Measurements from ENCODE around the gene TEX26. TPM values are rescaled to one million over a fixed set of nuclear protein-coding genes. Genes with fewer than 3 reads are reported as not detected.
A peak's percentile ranks its signal among the peaks of the same experiment; 100 is the strongest.
"Not testable (repeated sequence)": the region's sequence is repeated elsewhere in the genome, so short reads cannot be mapped to it uniquely, and the experiment has no call there.

Gene TEX26
- total RNA-seq, 2 donors from 2014 or later, result not detected

- not testable (repeated sequence) for DNase-seq; H3K4me3 Mint-ChIP-seq; H3K27ac Mint-ChIP-seq; H3K36me3 Mint-ChIP-seq (ENCODE audit: insufficient read depth in 2 of 2); H3K9me3 Mint-ChIP-seq
- Mint-ChIP-seq H3K27me3 (ENCODE audit: low read depth) (peaks cover 38% of the 10 kb centered on the region), H3K4me1 (ENCODE audit: low read depth) (peaks cover 25% of the 10 kb centered on the region)
- peak; percentile 30 to 41 for ATAC-seq (replicated peaks in 1 of 2)
Observed at GRCh38 chr13:30927188-30927587, 5.3 kb upstream of the TEX26 start.

GRCh38 chr13:30927595-30927994, 4.9 kb upstream of the TEX26 start:
- ATAC-seq (replicated peaks in 1 of 2), result peak; percentile 47 to 65
- H3K4me3 Mint-ChIP-seq, result no peak overlapping the region
- peaks cover 42% of the 10 kb centered on the region for H3K27me3 Mint-ChIP-seq (ENCODE audit: low read depth)
- H3K9me3 Mint-ChIP-seq, result no peaks in the 10 kb centered on the region
- H3K27ac Mint-ChIP-seq, result no peak overlapping the region
- H3K36me3 Mint-ChIP-seq (ENCODE audit: insufficient read depth in 2 of 2), result no peaks in the 10 kb centered on the region
- no peak for DNase-seq
- peaks cover 25% of the 10 kb centered on the region for H3K4me1 Mint-ChIP-seq (ENCODE audit: low read depth)

- Mint-ChIP-seq H3K4me1 (ENCODE audit: low read depth) (peaks cover 25% of the 10 kb centered on the region), H3K27me3 (ENCODE audit: low read depth) (peaks cover 53% of the 10 kb centered on the region), H3K27ac (no peak overlapping the region), H3K9me3 (no peaks in the 10 kb centered on the region), H3K36me3 (ENCODE audit: insufficient read depth in 2 of 2) (no peaks in the 10 kb centered on the region), H3K4me3 (no peak overlapping the region)
- no peak for ATAC-seq (replicated peaks in 1 of 2)
- DNase-seq, result no peak
Observed at GRCh38 chr13:30928978-30929377, 3.5 kb upstream of the TEX26 start.

GRCh38 chr13:30933354-30933670, 856 bp downstream of the TEX26 start:
- H3K27ac Mint-ChIP-seq, result no peak overlapping the region
- H3K36me3 Mint-ChIP-seq (ENCODE audit: insufficient read depth in 2 of 2), result no peaks in the 10 kb centered on the region
- DNase-seq (no peak), ATAC-seq (replicated peaks in 1 of 2) (no peak)
- peaks cover 2 to 4% of the 10 kb centered on the region in 2 donors for H3K9me3 Mint-ChIP-seq
- H3K4me3 Mint-ChIP-seq, result no peak overlapping the region
- no peaks in the 10 kb centered on the region for H3K4me1 Mint-ChIP-seq (ENCODE audit: low read depth)
- peaks cover 69% of the 10 kb centered on the region for H3K27me3 Mint-ChIP-seq (ENCODE audit: low read depth)

GRCh38 chr13:30934381-30934780, 1.9 kb downstream of the TEX26 start:
- H3K9me3 Mint-ChIP-seq, result peaks cover 2 to 4% of the 10 kb centered on the region in 2 donors
- H3K4me1 Mint-ChIP-seq (ENCODE audit: low read depth), result no peaks in the 10 kb centered on the region
- peaks cover 60% of the 10 kb centered on the region for H3K27me3 Mint-ChIP-seq (ENCODE audit: low read depth)

GRCh38 chr13:30934803-30935202, 2.3 kb downstream of the TEX26 start:
- H3K9me3 Mint-ChIP-seq, result peaks cover 2 to 4% of the 10 kb centered on the region in 2 donors
- H3K27me3 Mint-ChIP-seq (ENCODE audit: low read depth), result peaks cover 55% of the 10 kb centered on the region
- no peaks in the 10 kb centered on the region for H3K4me1 Mint-ChIP-seq (ENCODE audit: low read depth)
- no peak for DNase-seq
- H3K27ac Mint-ChIP-seq, result no peak overlapping the region
- no peak overlapping the region for H3K4me3 Mint-ChIP-seq
- ATAC-seq (replicated peaks in 1 of 2), result no peak
- no peaks in the 10 kb centered on the region for H3K36me3 Mint-ChIP-seq (ENCODE audit: insufficient read depth in 2 of 2)

More at GRCh38 chr13:30934381-30934780, 1.9 kb downstream of the TEX26 start:
- H3K27ac Mint-ChIP-seq, result no peak overlapping the region
- DNase-seq (no peak), ATAC-seq (replicated peaks in 1 of 2) (no peak)
- H3K36me3 Mint-ChIP-seq (ENCODE audit: insufficient read depth in 2 of 2), result no peaks in the 10 kb centered on the region
- H3K4me3 Mint-ChIP-seq, result no peak overlapping the region

- Mint-ChIP-seq H3K4me1 (ENCODE audit: low read depth) (no peaks in the 10 kb centered on the region), H3K27ac (no peak overlapping the region), H3K9me3 (peaks cover 2 to 4% of the 10 kb centered on the region in 2 donors), H3K4me3 (no peak overlapping the region), H3K27me3 (ENCODE audit: low read depth) (peaks cover 39% of the 10 kb centered on the region), H3K36me3 (ENCODE audit: insufficient read depth in 2 of 2) (no peaks in the 10 kb centered on the region)
- ATAC-seq (replicated peaks in 1 of 2), result no peak
- DNase-seq, result no peak
Observed at GRCh38 chr13:30936971-30937370, 4.5 kb downstream of the TEX26 start.

- no peak overlapping the region for H3K4me3 Mint-ChIP-seq
- DNase-seq (no peak), ATAC-seq (replicated peaks in 1 of 2) (no peak)
- peaks cover 1 to 8% of the 10 kb centered on the region in 2 donors for H3K36me3 Mint-ChIP-seq (ENCODE audit: insufficient read depth in 2 of 2)
- peaks cover 4 to 7% of the 10 kb centered on the region in 2 donors for H3K9me3 Mint-ChIP-seq
- H3K27ac Mint-ChIP-seq, result no peak overlapping the region
- H3K4me1 Mint-ChIP-seq (ENCODE audit: low read depth), result no peaks in the 10 kb centered on the region
- H3K27me3 Mint-ChIP-seq (ENCODE audit: low read depth), result peaks cover 33% of the 10 kb centered on the region
Observed at GRCh38 chr13:30943881-30944280, 11.4 kb downstream of the TEX26 start.

GRCh38 chr13:30957258-30957943, 24.9 kb downstream of the TEX26 start:
- ATAC-seq (replicated peaks in 1 of 2) (no peak), DNase-seq (no peak)
- peaks cover 5 to 6% of the 10 kb centered on the region in 2 donors for H3K36me3 Mint-ChIP-seq (ENCODE audit: insufficient read depth in 2 of 2)
- H3K4me1 Mint-ChIP-seq (ENCODE audit: low read depth), result no peaks in the 10 kb centered on the region
- no peak overlapping the region for H3K4me3 Mint-ChIP-seq
- peaks cover 4 to 14% of the 10 kb centered on the region in 2 donors for H3K9me3 Mint-ChIP-seq
- H3K27ac Mint-ChIP-seq, result no peak overlapping the region
- H3K27me3 Mint-ChIP-seq (ENCODE audit: low read depth), result peaks cover 52% of the 10 kb centered on the region

GRCh38 chr13:30959678-30960077, 27.2 kb downstream of the TEX26 start:
- Mint-ChIP-seq H3K4me3 (no peak overlapping the region), H3K27me3 (ENCODE audit: low read depth) (peaks cover 47% of the 10 kb centered on the region), H3K36me3 (ENCODE audit: insufficient read depth in 2 of 2) (peaks cover 5 to 6% of the 10 kb centered on the region in 2 donors), H3K27ac (no peak overlapping the region), H3K4me1 (ENCODE audit: low read depth) (no peaks in the 10 kb centered on the region), H3K9me3 (peaks cover 4 to 11% of the 10 kb centered on the region in 2 donors)
- DNase-seq (no peak), ATAC-seq (replicated peaks in 1 of 2) (no peak)

GRCh38 chr13:30963791-30964190, 31.3 kb downstream of the TEX26 start:
- H3K4me3 Mint-ChIP-seq, result no peak overlapping the region
- H3K4me1 Mint-ChIP-seq (ENCODE audit: low read depth), result no peaks in the 10 kb centered on the region
- DNase-seq, result no peak
- H3K27ac Mint-ChIP-seq, result no peak overlapping the region
- peaks cover 4 to 8% of the 10 kb centered on the region in 2 donors for H3K9me3 Mint-ChIP-seq
- no peak for ATAC-seq (replicated peaks in 1 of 2)
- H3K36me3 Mint-ChIP-seq (ENCODE audit: insufficient read depth in 2 of 2), result peaks cover 3% of the 10 kb centered on the region in 2 donors
- H3K27me3 Mint-ChIP-seq (ENCODE audit: low read depth), result peaks cover 47% of the 10 kb centered on the region

GRCh38 chr13:30965380-30965779, 32.9 kb downstream of the TEX26 start:
- H3K36me3 Mint-ChIP-seq (ENCODE audit: insufficient read depth in 2 of 2), result peaks cover 0 to 1% of the 10 kb centered on the region in 2 donors

GRCh38 chr13:30966101-30966500, 33.6 kb downstream of the TEX26 start:
- no peaks in the 10 kb centered on the region for H3K4me1 Mint-ChIP-seq (ENCODE audit: low read depth)
- no peak overlapping the region for H3K27ac Mint-ChIP-seq
- no peak overlapping the region for H3K4me3 Mint-ChIP-seq
- peaks cover 61% of the 10 kb centered on the region for H3K27me3 Mint-ChIP-seq (ENCODE audit: low read depth)
- H3K9me3 Mint-ChIP-seq, result peaks cover 0 to 5% of the 10 kb centered on the region in 2 donors
- no peak for ATAC-seq (replicated peaks in 1 of 2)
- no peak for DNase-seq
- peaks cover 0 to 1% of the 10 kb centered on the region in 2 donors for H3K36me3 Mint-ChIP-seq (ENCODE audit: insufficient read depth in 2 of 2)

More at GRCh38 chr13:30965380-30965779, 32.9 kb downstream of the TEX26 start:
- ATAC-seq (replicated peaks in 1 of 2) (no peak), DNase-seq (no peak)
- Mint-ChIP-seq H3K27me3 (ENCODE audit: low read depth) (peaks cover 55% of the 10 kb centered on the region), H3K4me1 (ENCODE audit: low read depth) (no peaks in the 10 kb centered on the region), H3K4me3 (no peak overlapping the region), H3K27ac (no peak overlapping the region), H3K9me3 (peaks cover 0 to 5% of the 10 kb centered on the region in 2 donors)

- no peaks in the 10 kb centered on the region for H3K4me1 Mint-ChIP-seq (ENCODE audit: low read depth)
- H3K27me3 Mint-ChIP-seq (ENCODE audit: low read depth), result peaks cover 61% of the 10 kb centered on the region
- no peak for ATAC-seq (replicated peaks in 1 of 2)
Observed at GRCh38 chr13:30968846-30969245, 36.4 kb downstream of the TEX26 start.

More at GRCh38 chr13:30968846-30969245, 36.4 kb downstream of the TEX26 start:
- DNase-seq, result no peak
- Mint-ChIP-seq H3K9me3 (no peaks in the 10 kb centered on the region), H3K27ac (no peak overlapping the region), H3K36me3 (ENCODE audit: insufficient read depth in 2 of 2) (no peaks in the 10 kb centered on the region), H3K4me3 (no peak overlapping the region)
